Loucy (cell line): ENCODE measurements around the gene PYGB.

ENCODE experiments used
- H2AFZ ChIP-seq: fragments of 200-600 bp; sonication (generic); 2 replicates; pipeline ENCODE4 v1.6.0; 2016; ENCODE audit warnings: antibody characterized with exemption, mild to moderate bottlenecking, low read length, moderate library complexity
- H3F3A ChIP-seq: fragments of 200-600 bp; 2 replicates; pipeline ENCODE4 v1.6.0; 2016; ENCODE audit warnings: antibody characterized with exemption, low read depth, mild to moderate bottlenecking
- H3K27me3 ChIP-seq: fragments of 200-600 bp; sonication (generic); 2 replicates; pipeline ENCODE4 v1.6.1; 2014; ENCODE audit warnings: low read length, mild to moderate bottlenecking; ENCODE audit not compliant: insufficient read depth, poor library complexity, severe bottlenecking
- H3K36me3 ChIP-seq: fragments of 200-600 bp; sonication (generic); 2 replicates; pipeline ENCODE4 v1.6.1; 2016; ENCODE audit warnings: low read length; ENCODE audit not compliant: insufficient read depth
- H3K4me1 ChIP-seq: fragments of 200-600 bp; sonication (generic); 2 replicates; pipeline ENCODE4 v1.5.1; 2014; ENCODE audit warnings: low read length, mild to moderate bottlenecking; ENCODE audit not compliant: insufficient read depth, poor library complexity, severe bottlenecking
- H3K4me2 ChIP-seq: fragments of 200-600 bp; sonication (generic); 2 replicates; pipeline ENCODE4 v1.6.0; 2014; ENCODE audit warnings: antibody characterized with exemption, low read length, low read depth, mild to moderate bottlenecking; ENCODE audit not compliant: poor library complexity, severe bottlenecking
- H3K4me3 ChIP-seq: fragments of 200-600 bp; sonication (generic); 2 replicates; pipeline ENCODE4 v1.5.1; 2014; ENCODE audit warnings: low read length, mild to moderate bottlenecking, mixed read lengths; ENCODE audit not compliant: poor library complexity, severe bottlenecking
- H3K79me2 ChIP-seq: fragments of 200-600 bp; sonication (generic); 2 replicates; pipeline ENCODE4 v1.6.1; 2014; ENCODE audit warnings: low read length; ENCODE audit not compliant: insufficient read depth
- H3K9ac ChIP-seq: fragments of 200-600 bp; sonication (generic); 2 replicates; pipeline ENCODE4 v1.6.0; 2014; ENCODE audit warnings: mild to moderate bottlenecking, low read depth, low read length, moderate library complexity; ENCODE audit not compliant: poor library complexity, severe bottlenecking
- H3K9me2 ChIP-seq: fragments of 200-600 bp; sonication (generic); replicated peaks from 2 replicates; pipeline ENCODE4 v1.6.1; 2016; ENCODE audit warnings: low read depth, low read length, mixed read lengths
- H3K9me3 ChIP-seq: fragments of 200-600 bp; sonication (generic); 2 replicates; pipeline ENCODE4 v1.6.1; 2014; ENCODE audit warnings: mild to moderate bottlenecking, antibody characterized with exemption, low read length, low read depth; ENCODE audit not compliant: insufficient read depth
- H4K20me1 ChIP-seq: fragments of 200-600 bp; sonication (generic); 2 replicates; pipeline ENCODE4 v1.6.0; 2014; ENCODE audit warnings: antibody characterized with exemption, low read length, mild to moderate bottlenecking; ENCODE audit not compliant: insufficient read depth, poor library complexity, severe bottlenecking
- EZH2phosphoT487 ChIP-seq: fragments of 200-600 bp; IDR thresholded peaks from 2 replicates; pipeline ENCODE4 v1.6.1; 2018; ENCODE audit warnings: antibody characterized with exemption, mild to moderate bottlenecking, moderate library complexity, borderline replicate concordance
- TF ChIP-seq, protein P1 (sequence below): fragments of 200-600 bp; sonication (generic); conservative IDR thresholded peaks from 2 replicates; pipeline ENCODE4 v1.5.1; 2014; ENCODE audit warnings: mild to moderate bottlenecking, antibody characterized with exemption, low read length

Gene PYGB

DNA sequence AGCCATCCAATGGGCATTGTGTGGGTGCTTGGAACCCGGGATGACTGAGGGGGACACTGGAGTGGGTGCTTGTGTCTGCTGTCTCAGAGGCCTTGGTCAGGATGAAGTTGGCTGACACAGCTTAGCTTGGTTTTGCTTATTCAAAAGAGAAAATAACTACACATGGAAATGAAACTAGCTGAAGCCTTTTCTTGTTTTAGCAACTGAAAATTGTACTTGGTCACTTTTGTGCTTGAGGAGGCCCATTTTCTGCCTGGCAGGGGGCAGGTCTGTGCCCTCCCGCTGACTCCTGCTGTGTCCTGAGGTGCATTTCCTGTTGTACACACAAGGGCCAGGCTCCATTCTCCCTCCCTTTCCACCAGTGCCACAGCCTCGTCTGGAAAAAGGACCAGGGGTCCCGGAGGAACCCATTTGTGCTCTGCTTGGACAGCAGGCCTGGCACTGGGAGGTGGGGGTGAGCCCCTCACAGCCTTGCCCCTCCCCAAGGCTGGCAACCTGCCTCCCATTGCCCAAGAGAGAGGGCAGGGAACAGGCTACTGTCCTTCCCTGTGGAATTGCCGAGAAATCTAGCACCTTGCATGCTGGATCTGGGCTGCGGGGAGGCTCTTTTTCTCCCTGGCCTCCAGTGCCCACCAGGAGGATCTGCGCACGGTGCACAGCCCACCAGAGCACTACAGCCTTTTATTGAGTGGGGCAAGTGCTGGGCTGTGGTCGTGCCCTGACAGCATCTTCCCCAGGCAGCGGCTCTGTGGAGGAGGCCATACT, 49.4 kb downstream of the PYGB start:
- Histone ChIP-seq H2AFZ (no peak overlapping the region), H3K79me2 (no peaks in the 10 kb centered on the region), H3K4me1 (no peaks in the 10 kb centered on the region), H3K36me3 (peaks cover 30% of the 10 kb centered on the region; the same call in 1 of the 2 replicates), H4K20me1 (no peaks in the 10 kb centered on the region), H3K9ac (no peak overlapping the region), H3K9me2 (no peaks in the 10 kb centered on the region), H3K4me3 (no peak overlapping the region), H3K9me3 (no peaks in the 10 kb centered on the region), H3K27me3 (no peaks in the 10 kb centered on the region), H3K4me2 (no peak overlapping the region), H3F3A (no peaks in the 10 kb centered on the region)
- TF ChIP-seq, protein P1, sequence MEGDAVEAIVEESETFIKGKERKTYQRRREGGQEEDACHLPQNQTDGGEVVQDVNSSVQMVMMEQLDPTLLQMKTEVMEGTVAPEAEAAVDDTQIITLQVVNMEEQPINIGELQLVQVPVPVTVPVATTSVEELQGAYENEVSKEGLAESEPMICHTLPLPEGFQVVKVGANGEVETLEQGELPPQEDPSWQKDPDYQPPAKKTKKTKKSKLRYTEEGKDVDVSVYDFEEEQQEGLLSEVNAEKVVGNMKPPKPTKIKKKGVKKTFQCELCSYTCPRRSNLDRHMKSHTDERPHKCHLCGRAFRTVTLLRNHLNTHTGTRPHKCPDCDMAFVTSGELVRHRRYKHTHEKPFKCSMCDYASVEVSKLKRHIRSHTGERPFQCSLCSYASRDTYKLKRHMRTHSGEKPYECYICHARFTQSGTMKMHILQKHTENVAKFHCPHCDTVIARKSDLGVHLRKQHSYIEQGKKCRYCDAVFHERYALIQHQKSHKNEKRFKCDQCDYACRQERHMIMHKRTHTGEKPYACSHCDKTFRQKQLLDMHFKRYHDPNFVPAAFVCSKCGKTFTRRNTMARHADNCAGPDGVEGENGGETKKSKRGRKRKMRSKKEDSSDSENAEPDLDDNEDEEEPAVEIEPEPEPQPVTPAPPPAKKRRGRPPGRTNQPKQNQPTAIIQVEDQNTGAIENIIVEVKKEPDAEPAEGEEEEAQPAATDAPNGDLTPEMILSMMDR, result no peak
- TF ChIP-seq EZH2phosphoT487, result no peak

DNA sequence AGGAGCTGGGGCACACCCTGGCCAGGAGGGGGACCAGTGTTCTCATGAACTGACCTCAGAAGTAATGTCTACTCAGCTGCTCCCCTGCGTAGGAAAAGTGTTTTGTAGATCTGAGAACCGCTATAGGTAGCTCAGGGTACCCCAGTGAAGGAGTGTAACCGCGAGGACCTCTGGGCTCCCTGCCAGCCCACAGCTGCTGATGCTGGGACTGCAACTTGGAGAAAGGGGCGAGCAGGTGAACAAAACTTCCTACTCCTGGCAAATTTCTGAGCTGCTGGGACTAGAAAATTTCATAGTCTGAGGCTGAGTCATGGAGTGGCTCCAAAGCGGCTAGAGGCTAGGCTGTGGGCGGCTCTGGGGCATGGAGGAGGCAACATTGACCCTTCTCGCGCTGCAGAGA, 51.9 kb downstream of the PYGB start:
- TF ChIP-seq EZH2phosphoT487, result no peak
- TF ChIP-seq, protein P1, result no peak
- Histone ChIP-seq H4K20me1 (no peaks in the 10 kb centered on the region), H3K79me2 (no peaks in the 10 kb centered on the region), H3K9ac (no peak overlapping the region), H3K4me3 (no peak overlapping the region), H3K9me2 (no peaks in the 10 kb centered on the region), H3F3A (no peaks in the 10 kb centered on the region), H3K27me3 (no peaks in the 10 kb centered on the region), H3K4me2 (no peak overlapping the region), H3K36me3 (peaks cover 30% of the 10 kb centered on the region; the same call in 1 of the 2 replicates), H2AFZ (no peak overlapping the region), H3K4me1 (no peaks in the 10 kb centered on the region), H3K9me3 (no peaks in the 10 kb centered on the region)

DNA sequence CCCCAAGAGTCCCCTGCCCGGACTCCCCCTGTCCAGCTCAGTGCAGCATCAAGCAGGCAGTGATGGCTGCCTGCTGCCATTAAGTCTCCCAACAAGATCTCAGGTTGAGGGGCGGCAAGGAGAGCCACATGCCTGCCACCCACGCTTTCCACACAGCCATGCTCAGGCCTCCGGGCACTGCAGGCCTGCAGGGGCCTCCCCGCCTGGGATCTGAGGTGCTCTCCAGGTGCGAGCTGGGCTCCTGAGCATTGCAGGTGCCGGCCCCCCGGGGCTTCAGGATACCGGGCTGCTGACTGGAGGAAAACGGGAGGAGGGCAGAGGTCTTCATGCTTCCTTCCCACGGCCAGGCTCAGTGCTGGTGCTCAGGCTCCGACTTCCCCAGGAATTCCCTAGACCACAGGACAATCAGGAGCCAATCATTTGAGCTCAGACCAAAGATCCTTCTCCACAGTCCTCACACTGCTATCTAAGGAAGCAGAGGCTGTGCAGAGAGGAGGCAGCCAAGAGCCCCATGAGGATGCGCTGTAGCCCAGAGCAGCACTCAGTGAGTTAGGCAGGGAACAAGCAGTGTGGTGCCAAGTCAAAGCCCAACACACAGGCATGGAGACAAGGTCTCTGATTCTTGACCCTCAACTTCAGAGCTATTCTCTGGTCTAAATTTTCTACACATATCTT, 52.7 kb downstream of the PYGB start:
- H2AFZ ChIP-seq, result no peak overlapping the region
- no peaks in the 10 kb centered on the region for H3K79me2 ChIP-seq
- no peaks in the 10 kb centered on the region for H3F3A ChIP-seq
- H3K9ac ChIP-seq, result no peak overlapping the region
- no peaks in the 10 kb centered on the region for H3K27me3 ChIP-seq
- peaks cover 27% of the 10 kb centered on the region; the same call in 1 of the 2 replicates for H3K36me3 ChIP-seq
- no peaks in the 10 kb centered on the region for H3K4me1 ChIP-seq
- TF ChIP-seq, protein P1, result no peak
- TF ChIP-seq EZH2phosphoT487, result no peak
- no peaks in the 10 kb centered on the region for H3K9me2 ChIP-seq
- no peak overlapping the region for H3K4me3 ChIP-seq
- H3K4me2 ChIP-seq, result no peak overlapping the region
- H3K9me3 ChIP-seq, result no peaks in the 10 kb centered on the region
- no peaks in the 10 kb centered on the region for H4K20me1 ChIP-seq
